CD14-positive monocyte (primary cell): Measurements from ENCODE around the gene ATP1B1. TPM values are rescaled to one million over a fixed set of nuclear protein-coding genes. Genes with fewer than 3 reads are reported as not detected.
A peak's percentile ranks its signal among the peaks of the same experiment; 100 is the strongest.

Experiments used
- DNase-seq, 3 donors: peaks; one replicate each; pipeline ENCODE4 v3.0.0-alpha.2; 2011 to 2022
- H2AFZ ChIP-seq: 2 replicates; pipeline ENCODE4 v1.6.0; 2012; ENCODE audit warnings: mild to moderate bottlenecking, low read depth, low read length, inconsistent platforms; ENCODE audit not compliant: insufficient read depth, poor library complexity, severe bottlenecking
- H3K27ac ChIP-seq, 2 donors: 1 replicate in 1 of 2; 2 replicates in 1 of 2; pipeline ENCODE4 v1.5.1; 2012 to 2013; ENCODE audit warnings: low read length in 2 of 2, control low read depth in 1 of 2, inconsistent platforms in 1 of 2, low read depth in 1 of 2, mild to moderate bottlenecking in 1 of 2
- H3K27me3 ChIP-seq, 2 donors: one replicate each; pipeline versions ENCODE4 v1.6.0 to v1.6.1; 2011 to 2013; ENCODE audit warnings: low read length in 2 of 2; ENCODE audit not compliant: control insufficient read depth in 2 of 2, insufficient read depth in 2 of 2
- H3K36me3 ChIP-seq, 2 donors: replicated peaks in 1 of 2; 1 replicate in 1 of 2; 2 replicates in 1 of 2; pipeline versions ENCODE4 v1.5.1 to v1.6.1; 2012 to 2013; ENCODE audit warnings: low read length in 2 of 2, control low read depth in 1 of 2, inconsistent platforms in 1 of 2, mild to moderate bottlenecking in 1 of 2; ENCODE audit not compliant: insufficient read depth in 2 of 2, control insufficient read depth in 1 of 2
- H3K4me1 ChIP-seq, 2 donors: 1 replicate in 1 of 2; 2 replicates in 1 of 2; pipeline versions ENCODE4 v1.5.1 to v1.6.1; 2012 to 2013; ENCODE audit warnings: low read length in 2 of 2, control low read depth in 1 of 2, inconsistent platforms in 1 of 2, mild to moderate bottlenecking in 1 of 2, moderate library complexity in 1 of 2; ENCODE audit not compliant: insufficient read depth in 2 of 2, control insufficient read depth in 1 of 2
- H3K4me2 ChIP-seq: replicated peaks from 2 replicates; pipeline ENCODE3; 2012; ENCODE audit warnings: low read length, moderate library complexity, mild to moderate bottlenecking; ENCODE audit not compliant: poor library complexity, severe bottlenecking; ENCODE audit errors: extremely low read depth
- H3K4me3 ChIP-seq, 3 experiments: fragments of 200-600 bp in 1 of 3; sonication (generic) in 1 of 3; replicated peaks in 1 of 3; 1 replicate in 2 of 3; 2 replicates in 1 of 3; pipeline ENCODE4 v1.5.1; 2011 to 2013; ENCODE audit warnings: low read length in 3 of 3, mild to moderate bottlenecking in 3 of 3, control low read depth in 2 of 3, low read depth in 2 of 3, inconsistent platforms in 1 of 3, moderate library complexity in 1 of 3
- H3K79me2 ChIP-seq: 2 replicates; pipeline ENCODE4 v1.6.0; 2012; ENCODE audit warnings: mild to moderate bottlenecking, control low read depth, inconsistent platforms, low read length, moderate library complexity; ENCODE audit not compliant: insufficient read depth
- H3K9ac ChIP-seq: 2 replicates; pipeline ENCODE4 v1.6.0; 2017; ENCODE audit warnings: low read length, mild to moderate bottlenecking; ENCODE audit not compliant: insufficient read depth, poor library complexity, severe bottlenecking
- H3K9me3 ChIP-seq, 2 donors: replicated peaks in 1 of 2; 1 replicate in 1 of 2; 2 replicates in 1 of 2; pipeline versions ENCODE4 v1.5.1 to v1.6.1; 2012 to 2013; ENCODE audit warnings: low read length in 2 of 2, control low read depth in 1 of 2; ENCODE audit not compliant: control insufficient read depth in 1 of 2, insufficient read depth in 1 of 2
- H4K20me1 ChIP-seq: 2 replicates; pipeline ENCODE4 v1.6.0; 2012; ENCODE audit warnings: mild to moderate bottlenecking, low read length, control low read depth, moderate library complexity; ENCODE audit not compliant: insufficient read depth
- H3K27ac Mint-ChIP-seq, 7 donors: one replicate each; pipeline ENCODE4 v1.8.0; 2020; ENCODE audit warnings: mild to moderate bottlenecking in 7 of 7, mixed read lengths in 7 of 7, moderate library complexity in 6 of 7, inconsistent platforms in 2 of 7
- H3K27me3 Mint-ChIP-seq, 3 donors: one replicate each; pipeline ENCODE4 v1.8.0; 2021 to 2022; ENCODE audit warnings: low read depth in 3 of 3, mild to moderate bottlenecking in 3 of 3, mixed read lengths in 3 of 3, moderate library complexity in 3 of 3, inconsistent platforms in 1 of 3
- H3K36me3 Mint-ChIP-seq, 2 donors: one replicate each; pipeline ENCODE4 v1.8.0; 2020; ENCODE audit warnings: mixed read lengths in 2 of 2, inconsistent platforms in 1 of 2, mild to moderate bottlenecking in 1 of 2
- H3K4me1 Mint-ChIP-seq: one replicate; pipeline ENCODE4 v1.8.0; 2020; ENCODE audit warnings: mild to moderate bottlenecking, mixed read lengths
- H3K4me3 Mint-ChIP-seq, 2 donors: one replicate each; pipeline ENCODE4 v1.8.0; 2020; ENCODE audit warnings: mild to moderate bottlenecking in 2 of 2, mixed read lengths in 2 of 2, moderate library complexity in 1 of 2
- H3K9me3 Mint-ChIP-seq, 7 donors: one replicate each; pipeline ENCODE4 v1.8.0; 2020 to 2022; ENCODE audit warnings: mixed read lengths in 7 of 7, mild to moderate bottlenecking in 6 of 7, moderate library complexity in 6 of 7, inconsistent platforms in 2 of 7
- CTCF ChIP-seq: fragments of 200-600 bp; IDR thresholded peaks from one replicate; pipeline ENCODE4 v1.8.0; 2022; ENCODE audit warnings: antibody characterized with exemption, mild to moderate bottlenecking
- WGBS: methylation state at CpG from one replicate; pipeline ENCODE4 v1.1.5; 2013; ENCODE audit warnings: missing lambda C conversion rate; ENCODE audit not compliant: insufficient coverage; 5-methylcytosine and 5-hydroxymethylcytosine counted together
- intact Hi-C, 2 donors: fragments of 100-400 bp; cut with micrococcal nuclease; formaldehyde crosslinking; loops; one replicate each; pipeline versions ENCODE4 v1.15.0 to v1.15.1; 2023
- polyA plus RNA-seq, 3 donors: library from polyadenylated mRNA; depleted of rRNA in 1 of 3; unstranded in 2 of 3; stranded (reverse) in 1 of 3; fragments of 300-500 nt in 2 of 3; fragments of >200 nt in 1 of 3; fragmentation: Illumina TruSeq in 2 of 3; gene quantifications; 1 replicate in 2 of 3; 2 replicates in 1 of 3; pipeline ENCODE4 v1.2.3, GENCODE V29; 2012 to 2021

The ATP1B1 gene
- polyA plus RNA-seq, 3 donors = 0.63 to 5.1 (median 0.72) TPM

- Mint-ChIP-seq H3K9me3 (peaks cover 0 to 4% (median 0%) of the 10 kb centered on the region in 7 donors), H3K27ac (peak overlapping the region; percentile 64 to 85 (median 82)), H3K4me1 (peaks cover 68% of the 10 kb centered on the region), H3K27me3 (peaks cover 10 to 25% (median 11%) of the 10 kb centered on the region in 3 donors), H3K36me3 (peaks cover 8% of the 10 kb centered on the region in 2 donors), H3K4me3 (peak overlapping the region; percentile 62 to 76)
- Histone ChIP-seq H3K9ac (no peak overlapping the region), H3K36me3 (no peaks in the 10 kb centered on the region), H3K27me3 (peaks cover 10 to 14% of the 10 kb centered on the region in 2 donors), H3K4me2 (peak overlapping the region; percentile 51), H2AFZ (no peak overlapping the region), H3K9me3 (no peaks in the 10 kb centered on the region), H3K27ac (no peak overlapping the region), H3K79me2 (no peaks in the 10 kb centered on the region), H4K20me1 (no peaks in the 10 kb centered on the region), H3K4me1 (peaks cover 54 to 74% of the 10 kb centered on the region in 2 donors), H3K4me3 (peak overlapping the region in 1 of 3 experiments; percentile 37)
- TF ChIP-seq CTCF = no peak
- DNase-seq = no peak
- intact Hi-C loops = no loop called here
- no CpG with 5 or more reads among the region's 6 CpGs for whole genome bisulfite sequencing
Measured at GRCh38 chr1:169111472-169111871, 5.0 kb downstream of the ATP1B1 start.

GRCh38 chr1:169112241-169112640, 5.8 kb downstream of the ATP1B1 start:
- Mint-ChIP-seq H3K36me3 (peaks cover 8% of the 10 kb centered on the region in 2 donors), H3K4me3 (peak overlapping the region; percentile 48 to 57), H3K9me3 (peaks cover 0 to 3% (median 0%) of the 10 kb centered on the region in 7 donors), H3K27ac (peak overlapping the region in 6 of 7 donors; percentile 29 to 85 (median 82)), H3K4me1 (peaks cover 72% of the 10 kb centered on the region), H3K27me3 (peaks cover 6 to 18% (median 8%) of the 10 kb centered on the region in 3 donors)
- no peak for TF ChIP-seq CTCF
- intact Hi-C loops = no loop called here
- H3K79me2 ChIP-seq = no peaks in the 10 kb centered on the region
- H3K4me1 ChIP-seq = peaks cover 54 to 73% of the 10 kb centered on the region in 2 donors
- H4K20me1 ChIP-seq = no peaks in the 10 kb centered on the region
- no peaks in the 10 kb centered on the region for H3K36me3 ChIP-seq
- WGBS = 16% methylated on average over 4 of the region's 6 CpGs
- H3K4me3 ChIP-seq = no peak overlapping the region
- peak overlapping the region; percentile 20 for H3K4me2 ChIP-seq
- H3K27ac ChIP-seq = peak overlapping the region; percentile 14 to 56
- H2AFZ ChIP-seq = peak overlapping the region; percentile 3
- no peak overlapping the region for H3K9ac ChIP-seq
- H3K27me3 ChIP-seq = peaks cover 7 to 10% of the 10 kb centered on the region in 2 donors
- no peaks in the 10 kb centered on the region for H3K9me3 ChIP-seq
- peak; percentile 33 to 59 (median 56) for DNase-seq
